Loucy (cell line): ENCODE measurements around the gene SYNJ1.

ENCODE experiments used
- H2AFZ ChIP-seq: fragments of 200-600 bp; sonication (generic); 2 replicates; pipeline ENCODE4 v1.6.0; 2016; ENCODE audit warnings: antibody characterized with exemption, mild to moderate bottlenecking, low read length, moderate library complexity
- H3F3A ChIP-seq: fragments of 200-600 bp; 2 replicates; pipeline ENCODE4 v1.6.0; 2016; ENCODE audit warnings: antibody characterized with exemption, low read depth, mild to moderate bottlenecking
- H3K27me3 ChIP-seq: fragments of 200-600 bp; sonication (generic); 2 replicates; pipeline ENCODE4 v1.6.1; 2014; ENCODE audit warnings: low read length, mild to moderate bottlenecking; ENCODE audit not compliant: insufficient read depth, poor library complexity, severe bottlenecking
- H3K36me3 ChIP-seq: fragments of 200-600 bp; sonication (generic); 2 replicates; pipeline ENCODE4 v1.6.1; 2016; ENCODE audit warnings: low read length; ENCODE audit not compliant: insufficient read depth
- H3K4me1 ChIP-seq: fragments of 200-600 bp; sonication (generic); 2 replicates; pipeline ENCODE4 v1.5.1; 2014; ENCODE audit warnings: low read length, mild to moderate bottlenecking; ENCODE audit not compliant: insufficient read depth, poor library complexity, severe bottlenecking
- H3K4me2 ChIP-seq: fragments of 200-600 bp; sonication (generic); 2 replicates; pipeline ENCODE4 v1.6.0; 2014; ENCODE audit warnings: antibody characterized with exemption, low read length, low read depth, mild to moderate bottlenecking; ENCODE audit not compliant: poor library complexity, severe bottlenecking
- H3K4me3 ChIP-seq: fragments of 200-600 bp; sonication (generic); 2 replicates; pipeline ENCODE4 v1.5.1; 2014; ENCODE audit warnings: low read length, mild to moderate bottlenecking, mixed read lengths; ENCODE audit not compliant: poor library complexity, severe bottlenecking
- H3K79me2 ChIP-seq: fragments of 200-600 bp; sonication (generic); 2 replicates; pipeline ENCODE4 v1.6.1; 2014; ENCODE audit warnings: low read length; ENCODE audit not compliant: insufficient read depth
- H3K9ac ChIP-seq: fragments of 200-600 bp; sonication (generic); 2 replicates; pipeline ENCODE4 v1.6.0; 2014; ENCODE audit warnings: mild to moderate bottlenecking, low read depth, low read length, moderate library complexity; ENCODE audit not compliant: poor library complexity, severe bottlenecking
- H3K9me2 ChIP-seq: fragments of 200-600 bp; sonication (generic); replicated peaks from 2 replicates; pipeline ENCODE4 v1.6.1; 2016; ENCODE audit warnings: low read depth, low read length, mixed read lengths
- H3K9me3 ChIP-seq: fragments of 200-600 bp; sonication (generic); 2 replicates; pipeline ENCODE4 v1.6.1; 2014; ENCODE audit warnings: mild to moderate bottlenecking, antibody characterized with exemption, low read length, low read depth; ENCODE audit not compliant: insufficient read depth
- H4K20me1 ChIP-seq: fragments of 200-600 bp; sonication (generic); 2 replicates; pipeline ENCODE4 v1.6.0; 2014; ENCODE audit warnings: antibody characterized with exemption, low read length, mild to moderate bottlenecking; ENCODE audit not compliant: insufficient read depth, poor library complexity, severe bottlenecking
- CTCF ChIP-seq: fragments of 200-600 bp; sonication (generic); conservative IDR thresholded peaks from 2 replicates; pipeline ENCODE4 v1.5.1; 2014; ENCODE audit warnings: mild to moderate bottlenecking, antibody characterized with exemption, low read length
- EZH2phosphoT487 ChIP-seq: fragments of 200-600 bp; IDR thresholded peaks from 2 replicates; pipeline ENCODE4 v1.6.1; 2018; ENCODE audit warnings: antibody characterized with exemption, mild to moderate bottlenecking, moderate library complexity, borderline replicate concordance

The SYNJ1 gene

GRCh38 chr21:32595431-32595830 lies 132.4 kb downstream of the SYNJ1 start:
- Histone ChIP-seq H3K36me3 (peaks cover 3% of the 10 kb centered on the region; the same call in 1 of the 2 replicates), H3K9me3 (no peaks in the 10 kb centered on the region), H3K27me3 (no peaks in the 10 kb centered on the region), H2AFZ (no peak overlapping the region), H3F3A (no peaks in the 10 kb centered on the region), H4K20me1 (no peaks in the 10 kb centered on the region), H3K4me1 (no peaks in the 10 kb centered on the region), H3K4me3 (no peak overlapping the region), H3K79me2 (no peaks in the 10 kb centered on the region), H3K9ac (no peak overlapping the region), H3K9me2 (no peaks in the 10 kb centered on the region), H3K4me2 (no peak overlapping the region)
- TF ChIP-seq CTCF = no peak
- TF ChIP-seq EZH2phosphoT487 = no peak

DNA sequence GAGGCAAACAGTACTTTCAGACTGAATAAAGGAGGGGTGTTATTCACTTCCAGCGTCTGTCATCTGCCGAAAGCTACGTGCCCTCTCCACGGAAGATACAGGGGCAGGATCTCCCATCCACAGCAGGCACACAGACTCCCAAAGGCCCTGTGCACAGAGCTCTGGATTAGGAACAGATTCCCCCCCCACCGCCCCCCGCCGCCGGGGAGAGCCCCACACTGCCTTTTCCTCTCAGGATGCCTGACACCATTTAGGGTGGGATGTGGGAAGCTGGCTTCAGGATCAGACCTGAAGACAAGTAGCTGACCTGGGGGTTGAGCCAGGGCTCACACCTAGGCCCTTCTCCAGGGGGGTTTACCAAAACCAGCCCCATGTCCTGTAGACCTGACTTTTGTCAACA lies 134.1 kb downstream of the SYNJ1 start:
- Histone ChIP-seq H3K36me3 (no peaks in the 10 kb centered on the region), H3K4me2 (no peak overlapping the region), H3K9me3 (no peaks in the 10 kb centered on the region), H3K9ac (no peak overlapping the region), H3K4me3 (no peak overlapping the region), H3F3A (no peaks in the 10 kb centered on the region), H2AFZ (no peak overlapping the region), H3K79me2 (no peaks in the 10 kb centered on the region), H3K27me3 (no peaks in the 10 kb centered on the region), H3K9me2 (no peaks in the 10 kb centered on the region), H3K4me1 (no peaks in the 10 kb centered on the region), H4K20me1 (no peaks in the 10 kb centered on the region)
- TF ChIP-seq CTCF (no peak), EZH2phosphoT487 (no peak)

- Histone ChIP-seq H3K9ac (no peak overlapping the region), H3K9me2 (no peaks in the 10 kb centered on the region)
Measured at GRCh38 chr21:32592929-32593502, 134.8 kb downstream of the SYNJ1 start.

GRCh38 chr21:32590130-32590529 lies 137.7 kb downstream of the SYNJ1 start:
- no peak overlapping the region for H2AFZ ChIP-seq
- H3F3A ChIP-seq = no peaks in the 10 kb centered on the region
- no peaks in the 10 kb centered on the region for H3K27me3 ChIP-seq
- H3K4me3 ChIP-seq = no peak overlapping the region
- H3K9me3 ChIP-seq = no peaks in the 10 kb centered on the region
- H3K4me2 ChIP-seq = no peak overlapping the region
- H3K4me1 ChIP-seq = no peaks in the 10 kb centered on the region
- H3K9me2 ChIP-seq = no peaks in the 10 kb centered on the region
- TF ChIP-seq EZH2phosphoT487 (no peak), CTCF (no peak)
- H3K9ac ChIP-seq = no peak overlapping the region
- no peaks in the 10 kb centered on the region for H3K36me3 ChIP-seq
- H4K20me1 ChIP-seq = no peaks in the 10 kb centered on the region
- H3K79me2 ChIP-seq = no peaks in the 10 kb centered on the region

More at GRCh38 chr21:32592929-32593502, 134.8 kb downstream of the SYNJ1 start:
- no peaks in the 10 kb centered on the region for H3F3A ChIP-seq
- H2AFZ ChIP-seq = no peak overlapping the region
- H3K27me3 ChIP-seq = no peaks in the 10 kb centered on the region
- H3K4me1 ChIP-seq = no peaks in the 10 kb centered on the region
- no peaks in the 10 kb centered on the region for H4K20me1 ChIP-seq
- no peaks in the 10 kb centered on the region for H3K36me3 ChIP-seq
- no peaks in the 10 kb centered on the region for H3K9me3 ChIP-seq
- TF ChIP-seq EZH2phosphoT487 = no peak
- no peak overlapping the region for H3K4me3 ChIP-seq
- H3K79me2 ChIP-seq = no peaks in the 10 kb centered on the region
- H3K4me2 ChIP-seq = no peak overlapping the region
